ENCODE results near the gene DHRS7C. TPM values are rescaled to one million over a fixed set of nuclear protein-coding genes. Genes with fewer than 3 reads are reported as not detected.
A peak's percentile ranks its signal among the peaks of the same experiment; 100 is the strongest.

DHRS7C gene, protein sequence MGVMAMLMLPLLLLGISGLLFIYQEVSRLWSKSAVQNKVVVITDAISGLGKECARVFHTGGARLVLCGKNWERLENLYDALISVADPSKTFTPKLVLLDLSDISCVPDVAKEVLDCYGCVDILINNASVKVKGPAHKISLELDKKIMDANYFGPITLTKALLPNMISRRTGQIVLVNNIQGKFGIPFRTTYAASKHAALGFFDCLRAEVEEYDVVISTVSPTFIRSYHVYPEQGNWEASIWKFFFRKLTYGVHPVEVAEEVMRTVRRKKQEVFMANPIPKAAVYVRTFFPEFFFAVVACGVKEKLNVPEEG
- not detected in 2 replicates for total RNA-seq (2014; rRNA removed; shearing (Covaris generic); ENCODE audit: low replicate concordance)

DNA sequence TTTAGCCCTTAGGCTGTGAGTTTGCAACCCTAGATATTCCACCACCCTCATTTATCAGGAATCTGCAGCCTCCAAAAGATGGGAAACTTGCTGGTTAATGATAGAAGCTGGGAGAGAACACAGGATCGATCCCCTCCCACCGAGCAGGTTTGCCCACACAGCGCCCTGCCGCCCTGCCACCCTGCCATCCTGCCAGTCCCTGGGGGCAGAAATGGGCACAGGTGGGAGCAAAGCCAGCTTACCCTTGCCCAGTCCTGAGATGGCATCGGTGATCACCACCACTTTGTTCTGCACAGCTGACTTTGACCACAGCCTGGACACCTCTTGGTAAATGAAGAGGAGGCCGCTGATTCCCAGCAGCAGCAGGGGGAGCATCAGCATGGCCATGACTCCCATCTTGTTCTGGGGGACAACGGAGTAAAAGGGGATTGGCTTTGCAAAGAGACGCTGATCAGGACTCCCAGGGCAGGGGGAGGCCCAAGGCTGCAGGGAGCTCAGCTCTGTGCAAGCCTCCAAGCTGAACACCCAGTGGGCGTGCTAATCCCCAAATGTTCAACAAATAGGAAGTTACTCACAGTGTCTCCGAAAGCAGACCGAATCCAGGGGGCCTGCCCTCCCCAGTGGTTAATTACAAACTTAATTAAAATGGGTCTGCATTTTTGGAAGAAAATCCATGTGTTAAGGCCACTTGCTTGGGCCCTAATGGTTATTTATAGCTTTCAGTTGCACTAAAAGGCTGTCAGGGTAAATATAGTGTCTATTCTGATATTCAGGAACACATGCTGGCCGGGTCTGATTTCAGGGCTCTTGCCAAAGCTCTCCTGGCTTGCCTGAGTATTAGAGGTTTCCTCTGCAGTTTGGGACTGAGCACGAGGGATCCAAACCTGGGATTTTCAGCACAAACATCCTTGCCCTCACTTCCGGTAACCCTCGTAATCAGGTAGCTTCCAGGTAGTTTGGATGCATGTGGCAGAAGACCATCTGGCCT is at the start of gene DHRS7C:
Gene DHRS7C, minus strand, starts transcription at position 704 of the 988 bp plus-strand sequence. Its CDS starts 308 bp downstream, at position 396.
- in situ Hi-C loops (cut with HindIII; ENCODE audit: low pct_unique_long_range_greater_than_20kb, low sequenced_read_pairs): no loop called here
- DNase-seq (ENCODE audit: low read depth): no peak

DNA sequence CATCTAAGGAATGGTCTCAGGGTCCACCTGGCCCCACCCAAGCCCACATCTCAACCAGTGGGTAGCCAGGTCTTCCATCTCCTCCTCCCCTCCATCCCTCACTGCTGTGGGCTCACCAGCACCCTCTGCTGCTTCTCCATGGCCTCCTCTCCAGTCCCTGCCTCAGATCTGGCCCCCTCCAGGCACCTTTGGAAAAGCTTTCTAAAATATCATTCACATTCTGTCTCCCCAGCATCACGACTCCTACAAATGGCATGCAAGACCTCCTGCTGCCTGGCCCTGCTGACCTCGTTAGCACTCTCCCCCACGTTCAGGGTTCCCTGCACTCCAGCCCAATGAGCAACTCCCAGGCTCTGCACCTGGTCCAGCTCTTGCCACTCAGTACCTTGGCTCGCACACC is 48.0 kb upstream of the DHRS7C start:
- in situ Hi-C loops (cut with HindIII; ENCODE audit: low pct_unique_long_range_greater_than_20kb, low sequenced_read_pairs): no loop called here
- DNase-seq (ENCODE audit: low read depth): peak; percentile 47

DNA sequence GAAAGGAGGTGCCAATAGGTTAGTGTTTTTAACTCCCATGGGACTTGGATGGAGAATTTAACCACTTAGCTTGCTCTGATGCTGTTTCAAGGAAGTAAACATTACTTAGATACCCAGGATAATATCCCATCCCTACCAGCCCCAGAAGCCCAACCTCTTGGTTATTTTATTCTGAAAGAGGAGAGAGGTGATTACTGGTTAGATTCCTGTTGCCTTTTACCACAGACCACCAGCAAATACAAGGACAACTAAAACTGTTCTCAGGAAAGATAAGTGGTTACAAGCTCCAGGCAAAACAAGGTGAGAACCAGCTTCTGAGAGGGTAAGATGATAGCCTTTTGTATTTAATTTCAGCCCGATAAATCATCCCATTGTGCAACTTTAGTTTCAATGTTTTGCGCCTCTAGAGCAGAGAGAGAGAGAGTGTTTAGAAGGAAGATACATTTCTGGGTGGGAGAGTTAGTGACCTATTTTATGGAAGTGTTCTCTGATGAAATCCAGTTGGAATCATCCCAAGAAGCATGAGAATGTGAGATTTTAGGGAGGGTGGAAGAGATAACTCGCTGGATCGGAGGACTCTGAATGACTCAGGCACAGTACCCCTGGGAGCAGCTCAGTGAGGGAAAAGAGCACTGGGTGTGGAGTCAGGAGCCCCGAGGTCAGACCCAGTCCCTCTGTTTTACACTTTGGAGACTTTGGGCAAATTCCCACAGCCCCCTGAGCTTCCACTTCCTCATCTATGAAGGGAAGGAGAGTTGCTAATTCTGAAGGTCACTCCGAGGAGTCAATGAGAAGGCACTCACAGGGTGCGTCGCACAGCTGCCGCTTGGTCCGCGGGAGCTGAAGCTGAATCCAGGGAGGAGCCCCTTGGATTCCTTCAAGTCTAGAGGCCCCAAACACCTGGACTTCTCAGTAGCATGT is 46.4 kb upstream of the DHRS7C start:
- in situ Hi-C loops (cut with HindIII; ENCODE audit: low pct_unique_long_range_greater_than_20kb, low sequenced_read_pairs): no loop called here
- peak; percentile 56 for DNase-seq (ENCODE audit: low read depth)

DNA sequence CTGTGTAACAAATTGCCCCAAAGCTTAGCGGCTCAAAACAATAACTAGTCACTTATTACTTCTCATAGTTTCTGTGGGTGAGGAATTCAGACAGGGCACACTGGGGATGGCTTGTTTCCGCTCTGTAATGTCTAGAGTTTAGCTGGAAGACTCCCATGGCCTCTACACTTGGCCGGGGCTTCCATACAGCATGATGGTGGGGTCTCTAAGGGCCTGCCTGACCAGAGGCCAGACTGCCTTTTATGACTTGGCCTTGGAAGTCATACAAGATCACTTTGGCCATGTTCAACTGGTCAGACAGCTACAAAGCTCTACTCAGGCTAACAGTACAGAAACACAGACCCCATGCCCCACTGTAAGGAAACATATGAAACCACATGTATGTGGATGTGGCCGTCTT is 42.5 kb upstream of the DHRS7C start:
- DNase-seq (ENCODE audit: low read depth): no peak
- in situ Hi-C loops (cut with HindIII; ENCODE audit: low pct_unique_long_range_greater_than_20kb, low sequenced_read_pairs): no loop called here

DNA sequence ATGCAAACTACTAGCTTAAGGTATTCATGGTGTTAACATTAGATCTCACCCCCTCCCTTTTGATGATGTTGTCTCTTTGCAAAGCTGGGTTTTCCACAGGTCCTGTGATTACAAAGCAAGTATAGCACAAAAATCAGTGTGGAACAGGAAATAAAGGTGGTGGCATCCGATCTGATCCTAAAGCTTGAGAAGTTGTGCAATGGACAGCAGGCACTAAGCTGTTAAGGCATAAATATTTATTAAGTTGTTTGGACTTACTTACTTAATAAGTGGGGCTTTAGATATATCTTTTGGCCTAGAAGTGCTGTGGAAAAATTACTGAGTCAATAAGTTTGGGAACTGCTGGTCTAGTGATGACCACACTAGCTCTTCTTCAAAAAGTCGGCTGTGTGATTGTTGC is 39.3 kb upstream of the DHRS7C start:
- no peak for DNase-seq (ENCODE audit: low read depth)
- in situ Hi-C loops (cut with HindIII; ENCODE audit: low pct_unique_long_range_greater_than_20kb, low sequenced_read_pairs): no loop called here

DNA sequence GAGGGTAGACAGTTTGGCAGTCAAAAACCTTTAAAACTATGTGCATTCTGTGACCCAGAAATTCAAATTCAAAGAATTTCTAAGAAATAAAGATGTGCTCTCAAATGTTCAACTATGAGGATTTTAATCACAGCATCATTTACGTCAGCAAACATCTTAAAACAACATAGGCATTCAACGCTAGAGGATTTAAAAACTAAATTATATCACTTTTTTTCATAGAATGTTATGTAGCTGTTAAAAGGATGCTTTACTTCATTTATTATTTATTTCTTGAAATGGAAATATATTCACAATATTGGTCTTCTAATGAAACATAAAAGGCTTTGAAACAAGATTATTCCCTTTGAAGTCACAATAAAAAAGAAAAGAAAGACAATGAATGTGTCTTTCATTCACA is 38.0 kb upstream of the DHRS7C start:
- DNase-seq (ENCODE audit: low read depth): no peak
- in situ Hi-C loops (cut with HindIII; ENCODE audit: low pct_unique_long_range_greater_than_20kb, low sequenced_read_pairs): no loop called here

DNA sequence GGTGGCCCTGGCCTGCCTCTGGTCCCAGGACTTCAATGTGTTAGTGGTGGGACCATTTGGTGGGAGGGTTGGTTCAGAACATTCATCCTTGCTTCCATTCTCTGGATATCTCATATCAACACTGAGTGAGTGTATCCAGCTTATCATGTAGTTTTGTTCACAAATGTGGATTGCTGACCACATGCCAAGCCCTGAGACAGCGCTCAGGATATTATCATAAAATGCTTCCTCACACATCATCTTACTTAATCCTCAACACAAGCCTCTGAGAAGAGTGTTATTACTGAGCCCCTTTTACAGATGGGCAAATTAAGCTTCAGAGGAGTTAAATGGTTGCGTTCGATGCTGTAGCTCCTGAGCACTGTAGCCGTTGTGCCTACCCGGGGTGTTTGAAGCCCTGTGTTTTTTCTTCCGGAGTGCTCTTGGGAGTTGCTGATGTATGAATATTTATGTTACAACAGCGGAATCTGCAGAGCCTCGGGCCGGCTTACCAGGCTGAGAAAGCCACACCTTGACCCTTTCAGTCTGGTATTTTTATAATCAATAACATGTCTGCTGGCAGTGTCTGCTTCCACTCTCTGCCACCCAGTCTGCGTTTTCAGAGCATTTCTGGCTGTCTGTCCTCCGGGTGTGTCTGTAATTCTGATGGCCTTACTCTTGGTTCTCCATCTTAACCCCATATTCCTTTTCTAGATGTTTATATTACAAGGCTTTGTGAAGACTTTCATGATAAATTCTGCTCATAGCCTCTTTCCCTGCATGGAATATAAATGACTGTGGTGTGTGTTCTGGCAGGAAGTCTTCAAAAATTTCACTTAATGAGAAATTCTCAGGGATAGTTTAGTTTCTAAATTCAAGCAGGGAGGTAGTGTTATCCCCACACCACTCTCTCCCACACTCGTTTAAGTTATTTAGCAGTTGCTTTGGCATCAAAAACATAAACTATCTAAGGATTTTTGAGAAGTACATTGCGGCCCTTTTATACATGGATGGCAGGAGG is 37.2 kb upstream of the DHRS7C start:
- no peak for DNase-seq (ENCODE audit: low read depth)
- in situ Hi-C loops (cut with HindIII; ENCODE audit: low pct_unique_long_range_greater_than_20kb, low sequenced_read_pairs): no loop called here

DNA sequence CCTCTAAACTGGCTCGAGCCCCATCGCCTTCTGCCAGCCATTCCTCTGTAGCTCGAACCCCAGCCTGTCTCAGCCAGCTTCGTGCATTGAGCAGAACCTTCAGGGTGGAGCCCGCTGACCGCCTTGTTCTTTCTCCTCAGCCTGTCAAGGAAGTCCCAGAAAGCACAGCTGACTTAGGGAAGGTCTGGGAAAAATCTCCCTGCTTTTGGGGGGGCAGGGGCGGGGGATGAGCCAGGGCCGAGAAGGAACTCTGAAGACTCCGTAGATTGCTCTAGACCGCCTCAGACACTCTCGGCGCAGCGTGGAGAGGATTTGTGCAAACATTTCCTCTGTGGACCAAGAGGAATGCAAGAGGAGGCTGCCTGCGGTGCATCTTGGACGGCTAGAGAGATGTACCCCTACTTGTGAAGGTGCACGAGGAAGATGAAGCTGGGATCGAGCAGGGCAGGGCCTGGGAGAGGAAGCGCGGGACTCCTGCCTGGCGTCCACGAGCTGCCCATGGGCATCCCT is 34.3 kb upstream of the DHRS7C start, which contains the start of gene GLP2R:
Gene GLP2R, plus strand, starts transcription at position 284 of the 510 bp plus-strand sequence. Its CDS starts 140 bp downstream, at position 424.
- DNase-seq (ENCODE audit: low read depth): no peak
- in situ Hi-C loops (cut with HindIII; ENCODE audit: low pct_unique_long_range_greater_than_20kb, low sequenced_read_pairs): no loop called here

DNA sequence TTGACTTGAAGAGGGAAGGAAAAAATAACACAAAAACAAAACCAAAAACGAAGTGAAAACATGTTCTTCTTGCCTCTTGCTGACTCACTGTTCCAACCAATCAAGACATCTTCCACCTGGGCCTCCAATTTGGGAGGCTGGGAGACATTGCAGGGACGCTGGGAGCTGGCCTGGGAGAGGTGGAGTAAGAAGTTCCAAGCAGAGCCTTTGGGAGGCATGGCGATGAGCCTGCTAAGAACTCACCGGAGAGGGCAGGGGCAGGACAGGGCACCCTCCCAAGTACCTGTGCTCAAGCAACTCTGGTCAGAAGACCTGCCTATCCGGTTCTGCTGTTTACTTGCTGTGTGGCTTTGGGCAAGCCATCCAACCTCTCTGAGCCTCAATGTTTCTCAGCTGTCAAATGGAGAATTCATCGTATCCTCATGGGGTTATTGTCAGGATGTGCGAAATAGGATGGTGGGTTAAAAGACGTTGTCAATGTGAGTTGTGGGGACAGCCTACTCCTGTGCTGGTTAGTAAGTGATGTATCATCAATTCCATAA is 33.5 kb upstream of the DHRS7C start:
- DNase-seq (ENCODE audit: low read depth): no peak
- in situ Hi-C loops (cut with HindIII; ENCODE audit: low pct_unique_long_range_greater_than_20kb, low sequenced_read_pairs): no loop called here

DNA sequence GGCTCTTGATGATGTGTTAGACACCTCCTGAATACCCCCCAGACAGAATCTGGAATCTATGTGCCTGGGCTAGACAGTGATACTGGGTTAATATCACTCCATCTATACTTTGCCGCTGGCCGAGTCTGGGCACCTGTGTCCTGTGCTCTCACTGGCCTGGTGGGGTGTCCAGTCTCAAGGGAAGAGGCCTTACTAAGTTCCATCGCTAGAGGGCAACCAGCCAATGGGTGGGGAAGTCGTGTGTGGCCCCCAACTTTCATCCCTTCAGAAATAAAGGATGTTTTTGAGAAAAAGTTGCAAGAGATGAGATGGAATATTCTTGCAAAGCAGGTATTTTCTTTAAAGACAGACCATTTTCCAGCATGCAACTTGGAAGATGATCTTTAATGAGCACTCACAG is 32.7 kb upstream of the DHRS7C start:
- no peak for DNase-seq (ENCODE audit: low read depth)
- in situ Hi-C loops (cut with HindIII; ENCODE audit: low pct_unique_long_range_greater_than_20kb, low sequenced_read_pairs): no loop called here

DNA sequence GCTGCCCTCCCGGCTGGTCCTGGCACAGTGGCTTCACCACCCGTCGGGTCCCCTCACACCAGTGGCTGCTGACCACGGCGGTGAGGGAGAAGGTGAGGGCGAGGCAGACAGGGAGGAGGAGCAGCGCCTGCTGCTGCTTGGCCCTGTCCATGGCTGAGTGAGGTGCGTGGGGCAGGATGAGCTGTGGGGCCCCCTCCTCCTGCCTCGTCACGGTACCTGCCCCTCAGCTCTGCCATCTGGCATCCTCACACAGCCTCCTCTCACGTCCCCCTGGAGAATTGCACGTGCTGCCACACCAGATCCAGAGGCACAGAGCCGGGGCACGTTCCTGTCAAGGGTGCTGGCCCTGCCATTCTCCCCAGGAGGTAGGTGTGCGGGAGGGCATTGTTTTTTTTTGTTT is 30.5 kb upstream of the DHRS7C start, which contains the start of gene GSG1L2:
Gene GSG1L2, minus strand, starts transcription at position 159 of the 400 bp plus-strand sequence. Its CDS starts 8 bp downstream, at position 151.
- in situ Hi-C loops (cut with HindIII; ENCODE audit: low pct_unique_long_range_greater_than_20kb, low sequenced_read_pairs): no loop called here
- DNase-seq (ENCODE audit: low read depth): no peak

DNA sequence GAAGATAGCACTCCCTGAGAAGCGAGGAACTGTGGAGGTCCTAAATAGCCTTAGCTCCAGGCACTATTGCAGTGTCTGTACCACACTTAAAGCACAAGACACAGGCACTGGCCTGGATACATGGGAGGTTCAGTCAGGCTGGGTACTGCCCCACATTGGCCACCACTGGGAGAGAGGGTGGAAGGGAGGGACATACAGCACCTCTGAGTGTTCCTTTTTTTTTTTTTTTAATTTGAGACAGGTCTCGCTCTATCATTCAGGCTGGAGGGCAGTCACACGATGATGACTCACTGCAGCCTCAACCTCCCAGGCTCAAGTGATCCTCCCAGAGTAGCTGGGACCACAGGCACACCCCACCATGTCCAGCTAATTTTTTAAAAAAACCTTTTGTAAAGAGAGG is 29.1 kb upstream of the DHRS7C start:
- DNase-seq (ENCODE audit: low read depth): no peak
- in situ Hi-C loops (cut with HindIII; ENCODE audit: low pct_unique_long_range_greater_than_20kb, low sequenced_read_pairs): no loop called here

DNA sequence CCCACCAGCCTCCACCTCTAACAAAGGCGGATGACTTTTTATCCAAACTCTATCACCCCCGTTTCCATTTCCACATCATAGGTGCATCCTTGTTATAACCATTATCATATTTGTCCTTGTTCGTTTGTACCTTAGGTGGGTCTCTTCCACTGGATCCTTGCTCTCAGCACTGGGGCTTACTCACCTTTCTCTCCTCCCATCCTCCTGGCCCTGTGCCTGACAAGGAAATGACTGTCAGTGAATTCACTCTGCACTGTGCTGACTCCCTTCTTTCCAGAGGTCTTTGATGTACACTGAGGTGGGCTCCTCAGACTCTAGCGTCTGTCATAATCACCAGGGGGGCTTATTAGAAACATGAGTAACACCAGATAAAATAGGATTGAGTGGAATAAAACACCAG is 27.4 kb upstream of the DHRS7C start:
- no peak for DNase-seq (ENCODE audit: low read depth)
- in situ Hi-C loops (cut with HindIII; ENCODE audit: low pct_unique_long_range_greater_than_20kb, low sequenced_read_pairs): no loop called here

DNA sequence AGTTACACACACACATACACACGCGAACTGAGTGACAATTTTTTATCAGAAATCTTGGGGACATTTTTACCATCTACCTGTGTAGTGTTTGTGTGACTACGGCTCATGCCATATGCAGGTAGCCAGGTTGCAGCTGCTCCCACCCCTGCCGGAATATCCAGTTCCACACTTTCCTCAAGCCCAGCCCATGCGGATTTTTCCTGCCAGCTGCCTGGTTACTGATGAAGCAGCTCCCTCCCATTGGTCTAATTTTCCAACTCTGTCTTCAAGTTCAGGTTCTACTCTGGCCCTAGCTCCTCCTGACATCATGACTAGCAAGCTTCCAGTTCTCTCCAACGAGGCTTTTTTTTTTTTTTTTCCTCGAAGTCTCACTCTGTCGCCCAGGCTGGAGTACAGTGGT is 25.7 kb upstream of the DHRS7C start:
- peak; percentile 57 for DNase-seq (ENCODE audit: low read depth)
- in situ Hi-C loops (cut with HindIII; ENCODE audit: low pct_unique_long_range_greater_than_20kb, low sequenced_read_pairs): no loop called here

DNA sequence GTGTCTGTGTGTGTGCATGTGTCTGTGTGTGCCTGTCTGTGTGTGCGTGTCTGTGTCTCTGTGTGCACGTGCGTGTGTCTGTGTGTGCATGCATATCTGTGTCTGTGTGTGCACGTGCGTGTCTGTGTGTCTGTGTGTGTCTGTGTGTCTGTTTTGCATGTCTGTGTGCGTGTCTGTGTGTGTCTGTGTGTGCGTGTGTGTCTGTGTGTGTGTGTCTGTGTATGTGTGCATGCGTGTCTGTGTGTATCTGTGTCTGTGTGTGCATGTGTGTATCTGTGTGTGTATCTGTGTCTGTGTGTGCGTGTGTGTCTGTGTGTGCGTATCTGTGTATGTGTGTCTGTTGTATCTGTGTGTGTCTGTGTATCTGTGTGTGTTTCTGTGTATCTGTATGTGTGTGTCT is 25.1 kb upstream of the DHRS7C start:
- in situ Hi-C loops (cut with HindIII; ENCODE audit: low pct_unique_long_range_greater_than_20kb, low sequenced_read_pairs): no loop called here

DNA sequence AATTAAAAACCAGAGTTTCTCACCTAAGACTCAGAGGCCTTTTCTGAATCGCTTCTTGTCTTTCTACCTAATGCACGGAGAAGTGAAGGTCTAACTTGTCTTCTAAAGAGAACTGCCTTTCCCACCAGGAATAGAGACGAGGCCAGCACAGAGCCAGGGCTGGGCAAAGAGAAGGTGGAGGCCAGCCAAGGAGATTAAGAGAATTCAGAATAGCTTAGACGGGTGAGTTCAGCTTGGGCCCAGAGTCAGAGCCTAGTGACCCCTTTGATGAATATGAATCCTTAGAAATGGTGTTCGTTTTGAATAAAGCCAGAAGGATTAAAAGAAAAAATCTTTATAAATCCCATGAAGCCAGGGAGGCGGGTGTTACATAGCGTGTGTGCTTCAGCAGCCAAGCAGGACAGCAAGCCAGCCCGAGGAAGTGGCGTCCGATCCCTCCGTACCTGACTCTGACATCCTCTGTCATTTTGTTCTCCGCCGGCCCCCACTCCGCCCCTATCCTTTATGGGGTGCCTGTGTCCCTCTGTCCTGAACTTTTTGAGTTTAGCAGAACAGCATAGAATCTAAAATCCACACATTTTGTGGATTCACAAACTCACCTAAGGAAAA is 23.0 kb upstream of the DHRS7C start:
- no peak for DNase-seq (ENCODE audit: low read depth)
- in situ Hi-C loops (cut with HindIII; ENCODE audit: low pct_unique_long_range_greater_than_20kb, low sequenced_read_pairs): no loop called here

More for the DNA sequence above, 25.1 kb upstream of the DHRS7C start:
- DNase-seq (ENCODE audit: low read depth): no peak
